ENCODE measurements around the gene ADAMTS15.

The ADAMTS15 gene

DNA sequence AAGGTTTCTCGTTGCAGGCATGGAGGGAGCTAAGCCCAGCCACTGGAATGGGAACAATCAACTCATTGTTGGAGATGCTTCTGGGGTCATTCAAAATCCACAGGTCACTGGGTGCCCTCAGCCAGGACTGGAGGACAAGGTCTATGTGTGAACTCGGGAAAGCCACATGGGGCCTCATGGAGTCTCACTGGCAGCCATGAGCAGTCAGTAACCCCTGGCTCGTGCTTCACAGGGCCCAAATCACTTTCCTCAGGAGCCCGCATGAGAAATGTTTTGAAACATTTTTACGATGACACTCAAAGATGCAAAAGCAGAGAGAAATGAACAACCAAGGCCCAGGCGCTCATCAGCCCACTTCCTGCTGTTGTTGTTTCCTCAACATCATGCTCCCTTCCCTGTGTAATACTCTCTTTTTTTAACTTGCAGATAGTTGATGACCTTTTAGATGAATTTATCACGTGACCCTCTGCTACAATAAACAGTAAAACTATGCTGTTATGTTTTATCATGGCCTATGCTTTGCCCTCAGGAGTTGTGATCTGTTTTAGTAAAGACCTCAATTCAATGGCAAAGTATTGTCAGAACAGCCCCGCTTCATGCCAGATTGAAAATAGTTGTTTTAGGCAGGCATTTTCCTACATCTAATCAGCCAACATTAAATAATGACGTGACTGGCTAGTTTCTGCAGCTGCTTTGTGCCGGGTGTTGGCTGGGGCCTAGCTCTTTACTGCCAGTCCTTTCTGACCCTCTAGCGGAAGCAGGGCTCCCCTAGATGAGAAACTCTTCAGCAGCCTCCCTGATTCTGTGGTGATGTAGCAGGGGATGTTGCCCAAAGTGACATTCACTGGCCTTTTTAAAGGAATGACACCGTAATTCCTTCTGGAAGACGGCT lies 39.7 kb downstream of the ADAMTS15 start:
- no peaks in the 10 kb centered on the region for H3K9me3 ChIP-seq
- no peak overlapping the region for H3K27ac ChIP-seq
- no peaks in the 10 kb centered on the region for H3K4me1 ChIP-seq (ENCODE audit: control insufficient read depth in 1 of 2, insufficient read depth in 1 of 2, low read depth in 1 of 2, low read length in 1 of 2)
- no peaks in the 10 kb centered on the region for H3K36me3 ChIP-seq
- TF ChIP-seq, protein P1, sequence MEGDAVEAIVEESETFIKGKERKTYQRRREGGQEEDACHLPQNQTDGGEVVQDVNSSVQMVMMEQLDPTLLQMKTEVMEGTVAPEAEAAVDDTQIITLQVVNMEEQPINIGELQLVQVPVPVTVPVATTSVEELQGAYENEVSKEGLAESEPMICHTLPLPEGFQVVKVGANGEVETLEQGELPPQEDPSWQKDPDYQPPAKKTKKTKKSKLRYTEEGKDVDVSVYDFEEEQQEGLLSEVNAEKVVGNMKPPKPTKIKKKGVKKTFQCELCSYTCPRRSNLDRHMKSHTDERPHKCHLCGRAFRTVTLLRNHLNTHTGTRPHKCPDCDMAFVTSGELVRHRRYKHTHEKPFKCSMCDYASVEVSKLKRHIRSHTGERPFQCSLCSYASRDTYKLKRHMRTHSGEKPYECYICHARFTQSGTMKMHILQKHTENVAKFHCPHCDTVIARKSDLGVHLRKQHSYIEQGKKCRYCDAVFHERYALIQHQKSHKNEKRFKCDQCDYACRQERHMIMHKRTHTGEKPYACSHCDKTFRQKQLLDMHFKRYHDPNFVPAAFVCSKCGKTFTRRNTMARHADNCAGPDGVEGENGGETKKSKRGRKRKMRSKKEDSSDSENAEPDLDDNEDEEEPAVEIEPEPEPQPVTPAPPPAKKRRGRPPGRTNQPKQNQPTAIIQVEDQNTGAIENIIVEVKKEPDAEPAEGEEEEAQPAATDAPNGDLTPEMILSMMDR (IDR thresholded peaks at IDR 0.05), result no peak
- H3K27me3 ChIP-seq, result peaks cover 6% of the 10 kb centered on the region
- H3K4me3 ChIP-seq (ENCODE audit: low read depth in 1 of 2, low read length in 1 of 2), result no peak overlapping the region

DNA sequence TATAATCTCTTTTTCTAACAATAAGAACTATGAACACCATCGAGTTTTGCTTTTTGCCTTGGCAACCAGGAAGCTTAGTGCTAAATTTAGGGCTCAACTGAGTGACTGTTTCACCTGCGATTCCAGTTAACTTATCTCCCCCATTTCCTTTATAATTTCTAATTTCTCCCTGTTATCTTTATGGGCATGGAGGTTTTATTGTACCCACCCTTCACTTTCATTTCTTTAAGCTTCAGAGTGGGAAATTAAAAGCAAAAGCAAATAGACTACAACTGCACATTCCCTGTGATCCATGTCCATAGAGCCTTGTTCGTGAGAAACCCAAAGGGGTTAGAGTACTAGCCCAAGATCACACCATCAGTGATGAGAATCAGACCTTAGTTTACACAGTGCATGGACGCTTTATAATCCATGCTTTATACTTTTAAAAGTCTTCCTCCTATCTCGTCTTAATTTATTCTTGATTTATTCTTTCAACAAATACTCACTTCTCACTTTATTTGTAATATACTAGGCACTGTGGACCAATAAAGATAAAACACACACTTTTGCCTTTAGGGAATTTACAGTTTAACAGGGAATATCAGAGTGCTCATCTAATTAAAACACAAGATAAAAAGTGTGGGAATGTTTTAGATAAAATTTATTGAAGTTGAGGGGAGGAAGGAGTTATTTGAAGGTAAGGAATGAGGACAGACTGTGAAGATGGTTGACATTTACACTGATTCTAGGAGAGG lies 40.6 kb downstream of the ADAMTS15 start:
- Histone ChIP-seq H3K4me3 (ENCODE audit: low read depth in 1 of 2, low read length in 1 of 2) (no peak overlapping the region), H3K9me3 (no peaks in the 10 kb centered on the region), H3K36me3 (no peaks in the 10 kb centered on the region), H3K27me3 (peaks cover 10% of the 10 kb centered on the region), H3K4me1 (ENCODE audit: control insufficient read depth in 1 of 2, insufficient read depth in 1 of 2, low read depth in 1 of 2, low read length in 1 of 2) (no peaks in the 10 kb centered on the region), H3K27ac (no peak overlapping the region)
- TF ChIP-seq, protein P1 (IDR thresholded peaks at IDR 0.05), result no peak

DNA sequence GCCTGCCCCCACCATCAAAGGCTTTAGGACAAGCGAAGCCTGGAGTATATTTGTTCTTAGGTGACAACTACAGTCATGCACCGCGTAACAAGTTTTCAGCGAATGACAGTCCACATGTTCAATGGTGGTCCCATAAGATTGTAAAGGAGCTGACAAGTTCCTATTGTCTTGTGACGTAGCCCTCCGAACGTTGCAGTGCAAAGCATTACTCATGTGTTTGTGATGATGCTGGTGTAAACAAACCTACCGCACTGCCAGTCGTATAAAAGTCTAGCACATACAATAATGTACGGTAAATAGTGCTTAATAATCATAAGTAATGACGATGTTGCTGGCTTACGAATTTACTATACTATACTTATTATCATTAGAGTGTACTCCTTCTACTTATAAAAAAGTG lies 41.3 kb downstream of the ADAMTS15 start:
- TF ChIP-seq, protein P1 (IDR thresholded peaks at IDR 0.05), result no peak
- Histone ChIP-seq H3K4me3 (ENCODE audit: low read depth in 1 of 2, low read length in 1 of 2) (no peak overlapping the region), H3K4me1 (ENCODE audit: control insufficient read depth in 1 of 2, insufficient read depth in 1 of 2, low read depth in 1 of 2, low read length in 1 of 2) (no peaks in the 10 kb centered on the region), H3K27me3 (peaks cover 10% of the 10 kb centered on the region), H3K9me3 (no peaks in the 10 kb centered on the region), H3K27ac (no peak overlapping the region), H3K36me3 (no peaks in the 10 kb centered on the region)

DNA sequence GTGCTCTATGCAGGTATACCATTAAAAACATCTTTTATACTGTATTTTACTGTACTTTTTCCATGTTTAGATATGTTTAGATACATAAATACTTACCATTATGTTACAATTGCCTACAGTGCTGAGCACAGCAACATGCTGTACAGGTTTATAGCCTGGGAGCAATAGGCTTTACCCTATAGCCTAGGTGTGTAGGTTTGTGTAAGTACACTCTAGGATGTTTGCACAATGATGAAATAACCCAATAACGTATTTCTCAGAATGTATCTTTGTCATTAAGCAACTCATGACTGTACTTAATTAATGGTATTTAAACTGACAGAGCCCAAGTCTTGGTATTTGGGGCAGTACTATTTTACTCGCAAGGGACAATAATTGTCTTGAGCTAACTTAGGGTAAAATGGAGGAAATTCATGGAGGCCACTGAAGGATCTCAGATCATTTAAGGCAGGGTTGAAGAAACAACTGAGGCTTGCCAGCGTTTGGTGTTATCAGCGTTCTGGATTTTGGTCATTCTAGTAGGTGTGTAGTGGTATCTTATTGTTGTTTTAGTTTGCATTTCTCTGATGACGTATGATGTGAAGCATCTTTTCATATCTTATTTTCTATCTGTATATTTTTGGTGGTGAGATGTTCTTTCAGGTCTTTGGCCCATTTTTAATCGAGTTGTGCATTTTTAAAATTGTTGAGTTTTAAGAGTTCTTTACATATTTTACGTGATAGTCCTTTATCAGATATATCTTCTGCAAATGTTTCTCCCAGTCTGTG lies 42.4 kb downstream of the ADAMTS15 start:
- H3K4me1 ChIP-seq (ENCODE audit: control insufficient read depth in 1 of 2, insufficient read depth in 1 of 2, low read depth in 1 of 2, low read length in 1 of 2), result no peaks in the 10 kb centered on the region
- no peaks in the 10 kb centered on the region for H3K36me3 ChIP-seq
- H3K27ac ChIP-seq, result no peak overlapping the region
- peaks cover 10% of the 10 kb centered on the region for H3K27me3 ChIP-seq
- H3K4me3 ChIP-seq (ENCODE audit: low read depth in 1 of 2, low read length in 1 of 2), result no peak overlapping the region
- TF ChIP-seq, protein P1 (IDR thresholded peaks at IDR 0.05), result no peak
- no peaks in the 10 kb centered on the region for H3K9me3 ChIP-seq

DNA sequence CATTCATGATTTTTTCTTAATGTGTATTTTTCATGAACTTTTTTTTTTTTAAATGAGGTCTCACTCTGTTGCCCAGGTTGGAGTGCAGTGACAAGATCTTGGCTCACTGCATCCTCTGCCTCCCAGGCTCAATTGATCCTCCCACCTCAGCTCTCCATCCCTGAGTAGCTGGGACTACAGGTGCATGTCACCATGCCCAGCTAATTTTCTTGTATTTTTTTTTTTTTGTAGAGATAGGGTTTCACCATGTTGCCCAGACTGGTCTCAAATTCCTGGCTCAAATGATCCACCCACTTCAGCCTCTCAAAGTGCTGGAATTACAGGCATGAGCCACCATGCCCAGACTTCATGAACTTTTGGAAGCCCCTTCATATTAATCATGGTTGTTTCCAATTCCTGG lies 49.7 kb downstream of the ADAMTS15 start:
- peaks cover 4% of the 10 kb centered on the region for H3K27me3 ChIP-seq
- no peak overlapping the region for H3K27ac ChIP-seq
- H3K36me3 ChIP-seq, result no peaks in the 10 kb centered on the region
- TF ChIP-seq, protein P1 (IDR thresholded peaks at IDR 0.05), result no peak
- H3K9me3 ChIP-seq, result no peaks in the 10 kb centered on the region
- H3K4me3 ChIP-seq (ENCODE audit: low read depth in 1 of 2, low read length in 1 of 2), result no peak overlapping the region
- H3K4me1 ChIP-seq (ENCODE audit: control insufficient read depth in 1 of 2, insufficient read depth in 1 of 2, low read depth in 1 of 2, low read length in 1 of 2), result no peaks in the 10 kb centered on the region

Measured in neutrophil (primary cell).